Ascending aorta (tissue), 2 donors: ENCODE measurements around the gene ABL1. TPM values are rescaled to one million over a fixed set of nuclear protein-coding genes. Genes with fewer than 3 reads are reported as not detected.

Experiments used
- DNase-seq, 2 donors: peaks; one replicate each; pipeline ENCODE4 v3.0.0-alpha.2; 2019; ENCODE audit warnings: low spot score in 2 of 2
- H3K27ac ChIP-seq, 2 donors: fragments of 200-600 bp; sonication (generic); one replicate each; pipeline ENCODE4 v1.5.1; 2016 to 2017; ENCODE audit warnings: mild to moderate bottlenecking in 1 of 2
- H3K27me3 ChIP-seq: fragments of 200-600 bp; sonication (generic); one replicate; pipeline ENCODE4 v1.5.1; 2017
- H3K36me3 ChIP-seq, 2 donors: fragments of 200-600 bp; sonication (generic); one replicate each; pipeline ENCODE4 v1.5.1; 2016
- H3K4me1 ChIP-seq, 2 donors: fragments of 200-600 bp; sonication (generic); one replicate each; pipeline ENCODE4 v1.5.1; 2016 to 2017; ENCODE audit warnings: mild to moderate bottlenecking in 1 of 2
- H3K4me3 ChIP-seq, 2 donors: fragments of 200-600 bp; sonication (generic); one replicate each; pipeline ENCODE4 v1.5.1; 2016 to 2017; ENCODE audit warnings: mild to moderate bottlenecking in 1 of 2
- H3K9me3 ChIP-seq, 2 donors: fragments of 200-600 bp; sonication (generic); one replicate each; pipeline ENCODE4 v1.5.1; 2016
- intact Hi-C: fragments of 100-400 bp; cut with DNase I; formaldehyde crosslinking; loops from one replicate; pipeline ENCODE4 v1.15.1; 2023
- total RNA-seq: library from RNA; depleted of rRNA; stranded (reverse); fragments of >200 nt; gene quantifications from one replicate; pipeline ENCODE4 v1.1.0, GENCODE V29; 2016
- TF ChIP-seq, protein P1 (sequence below), 3 experiments: fragments of 200-600 bp in 2 of 3; fragments of 450-650 bp in 1 of 3; sonication (generic) in 2 of 3; IDR thresholded peaks; one replicate each; pipeline ENCODE4 v1.5.1; 2016 to 2019; ENCODE audit warnings: antibody characterized with exemption in 3 of 3, mild to moderate bottlenecking in 1 of 3, moderate library complexity in 1 of 3

ABL1 gene
- total RNA-seq, 1 donor from 2014 or later: 99.1 TPM

DNA sequence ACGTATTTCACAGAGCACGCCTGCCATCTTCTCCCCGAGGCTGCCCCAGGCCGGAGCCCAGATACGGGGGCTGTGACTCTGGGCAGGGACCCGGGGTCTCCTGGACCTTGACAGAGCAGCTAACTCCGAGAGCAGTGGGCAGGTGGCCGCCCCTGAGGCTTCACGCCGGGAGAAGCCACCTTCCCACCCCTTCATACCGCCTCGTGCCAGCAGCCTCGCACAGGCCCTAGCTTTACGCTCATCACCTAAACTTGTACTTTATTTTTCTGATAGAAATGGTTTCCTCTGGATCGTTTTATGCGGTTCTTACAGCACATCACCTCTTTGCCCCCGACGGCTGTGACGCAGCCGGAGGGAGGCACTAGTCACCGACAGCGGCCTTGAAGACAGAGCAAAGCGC, 51.9 kb downstream of the ABL1 start:
- intact Hi-C loops: no loop called here
- no peak overlapping the region for H3K27ac ChIP-seq
- no peak overlapping the region for H3K4me3 ChIP-seq
- peaks cover 0 to 6% of the 10 kb centered on the region in 2 donors for H3K4me1 ChIP-seq
- no peak for DNase-seq
- no peaks in the 10 kb centered on the region for H3K9me3 ChIP-seq
- TF ChIP-seq, protein P1, sequence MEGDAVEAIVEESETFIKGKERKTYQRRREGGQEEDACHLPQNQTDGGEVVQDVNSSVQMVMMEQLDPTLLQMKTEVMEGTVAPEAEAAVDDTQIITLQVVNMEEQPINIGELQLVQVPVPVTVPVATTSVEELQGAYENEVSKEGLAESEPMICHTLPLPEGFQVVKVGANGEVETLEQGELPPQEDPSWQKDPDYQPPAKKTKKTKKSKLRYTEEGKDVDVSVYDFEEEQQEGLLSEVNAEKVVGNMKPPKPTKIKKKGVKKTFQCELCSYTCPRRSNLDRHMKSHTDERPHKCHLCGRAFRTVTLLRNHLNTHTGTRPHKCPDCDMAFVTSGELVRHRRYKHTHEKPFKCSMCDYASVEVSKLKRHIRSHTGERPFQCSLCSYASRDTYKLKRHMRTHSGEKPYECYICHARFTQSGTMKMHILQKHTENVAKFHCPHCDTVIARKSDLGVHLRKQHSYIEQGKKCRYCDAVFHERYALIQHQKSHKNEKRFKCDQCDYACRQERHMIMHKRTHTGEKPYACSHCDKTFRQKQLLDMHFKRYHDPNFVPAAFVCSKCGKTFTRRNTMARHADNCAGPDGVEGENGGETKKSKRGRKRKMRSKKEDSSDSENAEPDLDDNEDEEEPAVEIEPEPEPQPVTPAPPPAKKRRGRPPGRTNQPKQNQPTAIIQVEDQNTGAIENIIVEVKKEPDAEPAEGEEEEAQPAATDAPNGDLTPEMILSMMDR (IDR thresholded peaks at IDR 0.05): no peak
- H3K27me3 ChIP-seq: no peaks in the 10 kb centered on the region
- H3K36me3 ChIP-seq: peaks cover 89 to 97% of the 10 kb centered on the region in 2 donors

- TF ChIP-seq, protein P1 (IDR thresholded peaks at IDR 0.05): no peak
- no peak overlapping the region for H3K4me3 ChIP-seq
- DNase-seq: no peak
- H3K4me1 ChIP-seq: peaks cover 0 to 6% of the 10 kb centered on the region in 2 donors
- intact Hi-C loops: no loop called here
- H3K27ac ChIP-seq: no peak overlapping the region
- H3K27me3 ChIP-seq: no peaks in the 10 kb centered on the region
- H3K9me3 ChIP-seq: no peaks in the 10 kb centered on the region
- H3K36me3 ChIP-seq: peaks cover 84 to 97% of the 10 kb centered on the region in 2 donors
Measured at GRCh38 chr9:130887494-130888144, 52.6 kb downstream of the ABL1 start.

GRCh38 chr9:130888146-130888885, 53.3 kb downstream of the ABL1 start:
- no peak overlapping the region for H3K4me3 ChIP-seq
- DNase-seq: no peak
- TF ChIP-seq, protein P1 (IDR thresholded peaks at IDR 0.05): no peak
- H3K9me3 ChIP-seq: no peaks in the 10 kb centered on the region
- intact Hi-C loops: no loop called here
- peaks cover 0 to 6% of the 10 kb centered on the region in 2 donors for H3K4me1 ChIP-seq
- no peaks in the 10 kb centered on the region for H3K27me3 ChIP-seq
- H3K27ac ChIP-seq: no peak overlapping the region
- peaks cover 83 to 98% of the 10 kb centered on the region in 2 donors for H3K36me3 ChIP-seq

DNA sequence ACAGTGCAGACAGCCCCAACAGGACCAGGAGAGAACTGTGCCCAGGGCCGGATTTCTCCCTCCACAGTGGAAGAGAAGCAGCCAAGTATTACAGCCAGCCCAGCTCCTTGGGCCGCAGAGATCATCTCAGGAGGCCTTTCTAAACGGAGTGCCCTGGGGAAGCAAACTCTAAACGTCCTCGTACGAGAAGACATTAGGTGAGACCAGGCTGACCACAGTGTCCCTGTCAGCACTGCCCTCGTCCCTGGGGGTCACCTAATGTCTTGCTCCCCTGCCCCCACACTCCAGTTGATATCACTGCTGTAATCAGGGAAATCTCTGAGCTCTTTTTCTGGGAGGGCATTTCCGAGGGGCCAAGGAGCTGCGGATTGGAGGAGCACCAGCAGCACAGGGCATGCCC, 55.1 kb downstream of the ABL1 start:
- peaks cover 68 to 86% of the 10 kb centered on the region in 2 donors for H3K36me3 ChIP-seq
- H3K4me3 ChIP-seq: no peak overlapping the region
- TF ChIP-seq, protein P1 (IDR thresholded peaks at IDR 0.05): no peak
- no peaks in the 10 kb centered on the region for H3K9me3 ChIP-seq
- intact Hi-C loops: no loop called here
- DNase-seq: no peak
- peaks cover 0 to 11% of the 10 kb centered on the region in 2 donors for H3K4me1 ChIP-seq
- no peak overlapping the region for H3K27ac ChIP-seq
- no peaks in the 10 kb centered on the region for H3K27me3 ChIP-seq

- intact Hi-C loops: no loop called here
- Histone ChIP-seq H3K36me3 (peaks cover 58 to 77% of the 10 kb centered on the region in 2 donors), H3K9me3 (no peaks in the 10 kb centered on the region), H3K27me3 (no peaks in the 10 kb centered on the region), H3K27ac (no peak overlapping the region), H3K4me1 (peaks cover 0 to 11% of the 10 kb centered on the region in 2 donors), H3K4me3 (no peak overlapping the region)
- DNase-seq: no peak
- TF ChIP-seq, protein P1 (IDR thresholded peaks at IDR 0.05): no peak
Measured at GRCh38 chr9:130890870-130891687, 56.0 kb downstream of the ABL1 start.
